ENCODE data around the gene ADAMTSL4.

DNA sequence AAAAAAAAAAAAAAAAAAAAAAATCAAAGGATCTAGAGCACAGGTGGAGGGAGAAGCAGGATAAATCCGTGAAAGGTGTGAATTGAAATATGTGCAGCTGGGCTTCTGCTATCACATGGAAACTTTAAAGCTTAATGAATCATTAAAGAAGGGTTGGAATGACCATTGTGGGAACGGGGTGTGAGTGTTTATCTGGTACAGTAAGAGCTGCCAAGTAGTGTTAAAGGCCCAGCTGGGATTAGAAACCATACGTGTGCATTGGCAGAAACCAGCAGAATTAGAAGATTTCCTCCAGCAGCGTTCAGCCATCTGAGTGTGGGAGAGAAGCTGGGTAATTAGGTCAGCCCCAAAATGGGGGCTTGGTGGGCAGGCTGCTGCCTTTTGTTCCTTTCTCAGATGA is 20.2 kb upstream of the ADAMTSL4 start:
- TF ChIP-seq POLR2A (IDR thresholded peaks at IDR 0.05), result no peak
- TF ChIP-seq, protein P1, sequence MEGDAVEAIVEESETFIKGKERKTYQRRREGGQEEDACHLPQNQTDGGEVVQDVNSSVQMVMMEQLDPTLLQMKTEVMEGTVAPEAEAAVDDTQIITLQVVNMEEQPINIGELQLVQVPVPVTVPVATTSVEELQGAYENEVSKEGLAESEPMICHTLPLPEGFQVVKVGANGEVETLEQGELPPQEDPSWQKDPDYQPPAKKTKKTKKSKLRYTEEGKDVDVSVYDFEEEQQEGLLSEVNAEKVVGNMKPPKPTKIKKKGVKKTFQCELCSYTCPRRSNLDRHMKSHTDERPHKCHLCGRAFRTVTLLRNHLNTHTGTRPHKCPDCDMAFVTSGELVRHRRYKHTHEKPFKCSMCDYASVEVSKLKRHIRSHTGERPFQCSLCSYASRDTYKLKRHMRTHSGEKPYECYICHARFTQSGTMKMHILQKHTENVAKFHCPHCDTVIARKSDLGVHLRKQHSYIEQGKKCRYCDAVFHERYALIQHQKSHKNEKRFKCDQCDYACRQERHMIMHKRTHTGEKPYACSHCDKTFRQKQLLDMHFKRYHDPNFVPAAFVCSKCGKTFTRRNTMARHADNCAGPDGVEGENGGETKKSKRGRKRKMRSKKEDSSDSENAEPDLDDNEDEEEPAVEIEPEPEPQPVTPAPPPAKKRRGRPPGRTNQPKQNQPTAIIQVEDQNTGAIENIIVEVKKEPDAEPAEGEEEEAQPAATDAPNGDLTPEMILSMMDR (IDR thresholded peaks at IDR 0.05), result no peak
- peak in 1 of 2 donors; percentile 39 for TF ChIP-seq EP300 (IDR thresholded peaks at IDR 0.05)

Measured in tibial nerve (tissue), 4 donors.